PC-3 (cell line): Measurements from ENCODE around the gene CYP4V2.

Experiments
- CTCF ChIP-seq: fragments of 300-600 bp; sonication (generic); conservative IDR thresholded peaks from 2 replicates; pipeline ENCODE4 v1.5.1; 2017; ENCODE audit warnings: antibody characterized with exemption, low read depth, mild to moderate bottlenecking, low read length
- EZH2 ChIP-seq: fragments of 300-600 bp; sonication (generic); IDR thresholded peaks from one replicate; pipeline ENCODE4 v1.6.1; 2017; ENCODE audit warnings: antibody characterized with exemption, mild to moderate bottlenecking, low read length; ENCODE audit not compliant: unreplicated experiment

GRCh38 chr4:186205156-186205555, 13.8 kb downstream of the CYP4V2 start:
- TF ChIP-seq CTCF (no peak), EZH2 (no peak)
